DMS153 treated with DMSO at 0.1 percent for 48 hours (cell line): ENCODE results near the gene NPR1.
"Not testable (repeated sequence)": the region's sequence is repeated elsewhere in the genome, so short reads cannot be mapped to it uniquely, and the experiment has no call there.

Experiments used
- DNase-seq: peaks from one replicate; lab custom pipeline; 2025; ENCODE audit not compliant: unreplicated experiment; lab: John Stamatoyannopoulos, UW

The NPR1 gene

DNA sequence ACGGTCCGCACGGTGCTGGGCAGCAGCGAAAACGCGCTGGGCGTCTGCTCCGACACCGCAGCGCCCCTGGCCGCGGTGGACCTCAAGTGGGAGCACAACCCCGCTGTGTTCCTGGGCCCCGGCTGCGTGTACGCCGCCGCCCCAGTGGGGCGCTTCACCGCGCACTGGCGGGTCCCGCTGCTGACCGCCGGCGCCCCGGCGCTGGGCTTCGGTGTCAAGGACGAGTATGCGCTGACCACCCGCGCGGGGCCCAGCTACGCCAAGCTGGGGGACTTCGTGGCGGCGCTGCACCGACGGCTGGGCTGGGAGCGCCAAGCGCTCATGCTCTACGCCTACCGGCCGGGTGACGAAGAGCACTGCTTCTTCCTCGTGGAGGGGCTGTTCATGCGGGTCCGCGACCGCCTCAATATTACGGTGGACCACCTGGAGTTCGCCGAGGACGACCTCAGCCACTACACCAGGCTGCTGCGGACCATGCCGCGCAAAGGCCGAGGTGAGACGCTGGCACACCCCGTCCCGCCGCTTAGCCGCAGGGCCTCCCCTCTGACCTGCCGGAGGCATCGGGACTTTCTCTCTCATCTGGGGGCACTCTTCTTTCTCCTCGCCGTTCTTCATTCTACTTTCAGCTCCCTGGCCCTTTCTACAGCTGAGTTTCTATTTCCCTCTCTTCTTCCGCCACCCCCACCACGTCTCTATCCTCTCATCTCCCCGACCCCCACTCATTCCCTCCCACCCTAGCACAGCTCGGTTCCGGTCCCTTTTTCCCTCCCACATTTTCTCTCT lies 1.0 kb downstream of the NPR1 start:
- no peak for DNase-seq

DNA sequence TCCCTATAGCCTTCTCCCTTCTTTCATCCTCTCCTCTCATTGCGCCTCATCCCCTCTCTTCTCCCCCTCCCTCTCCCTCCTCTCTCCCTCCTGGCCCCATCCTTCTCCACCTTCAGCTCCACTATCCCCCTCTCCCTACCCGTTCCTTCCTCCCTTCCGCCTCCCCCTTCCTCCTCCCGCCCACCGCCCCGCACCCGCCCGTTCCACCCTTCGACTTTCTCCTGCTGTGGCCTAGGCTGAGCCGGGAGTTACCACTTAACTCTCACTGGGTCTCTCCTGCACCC lies 1.6 kb downstream of the NPR1 start:
- DNase-seq, result no peak

DNA sequence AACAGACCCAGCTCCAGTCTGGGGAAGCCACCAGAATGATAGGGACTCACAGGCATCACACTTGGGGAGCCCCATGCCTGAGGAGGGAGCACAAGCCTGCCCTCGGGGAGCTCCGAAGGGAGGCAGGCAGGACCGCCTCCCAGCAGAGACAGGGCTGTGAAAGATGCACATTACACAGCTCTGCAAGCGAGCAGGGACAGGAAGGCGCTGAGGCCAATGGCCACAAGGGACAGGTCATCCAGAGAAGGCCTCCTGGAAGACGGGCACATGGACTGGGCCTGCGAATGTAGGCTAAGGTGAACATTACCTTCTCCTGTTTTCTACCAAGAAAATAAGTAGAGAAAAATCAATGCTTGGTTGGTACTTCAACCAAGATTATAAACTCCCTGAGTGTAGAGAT lies 4.2 kb downstream of the NPR1 start:
- DNase-seq, result no peak

DNA sequence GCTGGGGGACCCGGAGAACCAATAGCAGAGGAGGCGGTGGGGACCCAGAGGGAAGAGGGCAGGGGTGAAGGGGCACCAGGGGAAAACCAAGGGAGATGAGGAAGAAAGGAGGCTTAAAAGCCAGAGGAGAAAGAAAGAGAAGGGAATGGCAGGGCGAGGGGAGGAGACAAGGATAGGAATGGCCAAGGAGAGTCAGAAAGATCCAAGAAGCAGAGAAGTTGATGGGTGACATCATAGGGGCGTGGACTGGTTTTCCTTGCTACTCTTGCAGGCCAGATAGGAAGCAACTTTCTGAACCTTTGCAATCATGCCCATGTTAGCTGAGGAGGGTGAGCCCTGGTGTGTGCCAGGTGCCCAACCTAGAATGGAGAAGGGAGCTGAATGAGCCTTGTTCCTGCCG lies 5.4 kb downstream of the NPR1 start:
- no peak for DNase-seq

DNA sequence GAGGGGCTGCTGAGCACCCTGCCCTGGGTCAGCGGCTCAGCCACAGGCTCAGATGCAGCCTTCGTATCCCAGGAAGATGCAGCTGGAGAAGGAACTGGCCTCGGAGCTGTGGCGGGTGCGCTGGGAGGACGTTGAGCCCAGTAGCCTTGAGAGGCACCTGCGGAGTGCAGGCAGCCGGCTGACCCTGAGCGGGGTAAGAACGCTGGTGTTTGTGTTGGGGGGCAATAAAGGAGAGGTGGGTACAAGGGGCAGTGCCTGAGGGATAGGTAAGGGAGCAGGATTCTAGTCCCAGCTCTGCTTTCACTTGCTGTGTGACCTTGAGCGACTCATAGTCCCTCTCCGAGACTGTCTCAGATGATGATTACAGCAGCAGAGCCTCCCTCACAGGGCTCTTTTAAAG lies 6.4 kb downstream of the NPR1 start:
- no peak for DNase-seq

DNA sequence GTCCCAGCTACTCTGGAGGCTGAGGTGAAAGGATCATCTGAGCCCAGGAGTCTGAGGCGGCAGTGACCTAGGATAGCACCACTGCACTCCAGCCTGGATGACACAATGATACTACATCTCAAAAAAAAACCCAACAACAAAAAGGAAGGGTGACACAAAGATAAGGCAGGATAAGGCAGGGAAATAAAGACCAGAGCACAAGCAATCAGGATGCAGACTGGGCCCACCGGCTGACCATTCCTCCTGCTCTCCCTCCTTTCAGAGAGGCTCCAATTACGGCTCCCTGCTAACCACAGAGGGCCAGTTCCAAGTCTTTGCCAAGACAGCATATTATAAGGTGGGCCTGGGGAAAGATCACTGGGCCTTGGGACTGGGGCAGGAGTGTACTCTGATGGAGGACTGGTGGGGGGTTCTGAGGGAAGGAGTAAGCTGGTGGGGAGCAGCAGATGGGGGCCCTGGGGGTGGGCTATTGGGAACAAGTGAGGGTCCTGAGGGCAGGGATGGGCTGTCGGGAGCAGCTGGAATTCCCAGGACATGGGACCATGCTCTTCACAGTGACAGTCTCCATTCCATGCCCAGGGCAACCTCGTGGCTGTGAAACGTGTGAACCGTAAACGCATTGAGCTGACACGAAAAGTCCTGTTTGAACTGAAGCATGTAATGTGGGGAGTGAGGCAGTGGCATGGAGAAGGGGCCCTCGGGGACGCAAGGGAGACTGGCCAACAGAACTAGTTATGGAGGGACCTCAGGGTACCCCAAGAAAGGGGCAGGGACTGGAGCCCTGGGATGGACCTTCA lies 7.3 kb downstream of the NPR1 start:
- DNase-seq, result no peak

DNA sequence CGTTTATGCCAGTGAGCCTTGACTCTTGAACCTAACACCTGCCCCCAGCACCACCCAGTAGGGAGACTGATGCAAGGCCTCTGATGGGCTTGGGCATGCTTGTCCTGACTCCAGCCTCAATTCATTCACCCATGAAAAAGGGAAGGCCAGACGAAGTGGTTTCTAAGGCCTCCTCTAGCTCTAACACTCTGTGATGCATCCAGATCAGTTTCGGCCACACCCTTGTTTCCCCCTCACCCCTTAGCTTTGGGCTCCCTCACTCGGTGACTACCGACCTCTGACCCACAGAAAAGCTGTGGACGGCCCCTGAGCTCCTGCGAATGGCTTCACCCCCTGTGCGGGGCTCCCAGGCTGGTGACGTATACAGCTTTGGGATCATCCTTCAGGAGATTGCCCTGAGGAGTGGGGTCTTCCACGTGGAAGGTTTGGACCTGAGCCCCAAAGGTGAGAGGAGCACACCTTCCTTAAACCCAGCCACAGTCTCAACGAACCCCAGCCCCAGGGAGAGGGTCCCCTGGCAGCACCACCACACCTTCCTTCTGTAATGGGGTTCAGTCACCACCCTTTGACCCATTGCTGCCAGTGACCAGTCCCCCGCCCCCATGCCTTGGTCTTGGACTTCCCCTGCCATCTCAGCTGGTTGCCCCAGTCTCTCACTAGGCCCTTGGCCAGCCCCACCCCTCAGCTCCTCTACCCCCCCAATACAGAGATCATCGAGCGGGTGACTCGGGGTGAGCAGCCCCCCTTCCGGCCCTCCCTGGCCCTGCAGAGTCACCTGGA lies 9.0 kb downstream of the NPR1 start:
- no peak for DNase-seq

DNA sequence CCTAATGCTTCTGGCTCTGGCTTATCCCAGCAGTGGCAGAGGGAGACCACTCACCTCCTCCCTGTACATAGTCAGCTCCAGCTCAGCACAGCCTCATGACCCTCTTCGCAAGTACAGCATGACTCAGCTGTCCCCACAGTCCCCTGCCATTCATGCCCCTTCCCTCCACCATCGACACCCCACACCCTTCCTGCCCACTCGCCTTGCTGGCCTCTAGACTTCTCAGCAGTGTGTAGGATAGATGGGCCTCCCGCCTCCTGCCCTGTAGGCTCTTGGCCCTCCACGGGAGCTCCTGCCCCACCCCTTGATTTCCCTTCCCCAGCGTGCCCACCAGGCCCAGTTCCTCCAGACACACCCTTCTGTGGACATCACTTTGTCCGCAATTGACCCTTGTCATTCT lies 9.8 kb downstream of the NPR1 start:
- DNase-seq, result no peak

DNA sequence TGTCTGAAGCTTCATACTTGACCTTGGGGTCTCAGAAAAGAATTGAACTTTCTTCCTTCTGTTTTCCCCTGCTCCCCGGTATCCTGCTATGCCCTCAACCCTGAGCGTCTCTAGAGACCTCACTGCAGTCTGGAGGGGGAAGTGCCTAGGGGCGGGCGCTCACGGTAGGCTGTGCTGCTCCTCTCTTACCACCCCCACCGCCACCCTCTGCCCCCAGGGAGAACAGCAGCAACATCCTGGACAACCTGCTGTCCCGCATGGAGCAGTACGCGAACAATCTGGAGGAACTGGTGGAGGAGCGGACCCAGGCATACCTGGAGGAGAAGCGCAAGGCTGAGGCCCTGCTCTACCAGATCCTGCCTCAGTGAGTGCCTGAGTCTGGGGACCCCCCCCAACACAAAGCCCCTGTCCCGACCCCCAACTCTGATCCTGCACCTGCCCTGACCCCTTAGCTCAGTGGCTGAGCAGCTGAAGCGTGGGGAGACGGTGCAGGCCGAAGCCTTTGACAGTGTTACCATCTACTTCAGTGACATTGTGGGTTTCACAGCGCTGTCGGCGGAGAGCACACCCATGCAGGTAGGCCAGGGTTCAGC lies 10.3 kb downstream of the NPR1 start:
- no peak for DNase-seq

DNA sequence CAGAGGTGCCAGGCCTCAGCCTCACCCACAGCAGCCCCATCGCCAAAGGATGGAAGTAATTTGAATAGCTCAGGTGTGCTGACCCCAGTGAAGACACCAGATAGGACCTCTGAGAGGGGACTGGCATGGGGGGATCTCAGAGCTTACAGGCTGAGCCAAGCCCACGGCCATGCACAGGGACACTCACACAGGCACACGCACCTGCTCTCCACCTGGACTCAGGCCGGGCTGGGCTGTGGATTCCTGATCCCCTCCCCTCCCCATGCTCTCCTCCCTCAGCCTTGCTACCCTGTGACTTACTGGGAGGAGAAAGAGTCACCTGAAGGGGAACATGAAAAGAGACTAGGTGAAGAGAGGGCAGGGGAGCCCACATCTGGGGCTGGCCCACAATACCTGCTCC lies 15.0 kb downstream of the NPR1 start:
- DNase-seq, result no peak

DNA sequence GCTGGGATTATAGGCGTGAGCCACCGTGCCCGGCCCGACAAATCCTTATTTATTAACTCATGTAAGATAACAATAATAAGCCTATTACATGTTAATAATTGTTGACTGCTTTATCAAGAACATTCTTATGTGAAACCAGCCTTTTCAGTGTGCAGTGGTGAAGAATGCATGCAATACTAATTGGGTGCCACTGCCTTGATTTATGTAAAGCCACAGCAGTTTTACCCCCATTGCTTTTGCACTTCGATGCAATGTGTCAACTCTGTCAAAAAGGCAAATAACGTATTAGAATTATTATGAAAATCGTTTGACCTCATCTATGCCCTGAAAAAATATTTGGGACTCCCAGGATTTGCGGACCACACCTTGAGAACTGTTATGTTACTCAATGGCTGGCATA lies 18.3 kb downstream of the NPR1 start:
- DNase-seq, result no peak

DNA sequence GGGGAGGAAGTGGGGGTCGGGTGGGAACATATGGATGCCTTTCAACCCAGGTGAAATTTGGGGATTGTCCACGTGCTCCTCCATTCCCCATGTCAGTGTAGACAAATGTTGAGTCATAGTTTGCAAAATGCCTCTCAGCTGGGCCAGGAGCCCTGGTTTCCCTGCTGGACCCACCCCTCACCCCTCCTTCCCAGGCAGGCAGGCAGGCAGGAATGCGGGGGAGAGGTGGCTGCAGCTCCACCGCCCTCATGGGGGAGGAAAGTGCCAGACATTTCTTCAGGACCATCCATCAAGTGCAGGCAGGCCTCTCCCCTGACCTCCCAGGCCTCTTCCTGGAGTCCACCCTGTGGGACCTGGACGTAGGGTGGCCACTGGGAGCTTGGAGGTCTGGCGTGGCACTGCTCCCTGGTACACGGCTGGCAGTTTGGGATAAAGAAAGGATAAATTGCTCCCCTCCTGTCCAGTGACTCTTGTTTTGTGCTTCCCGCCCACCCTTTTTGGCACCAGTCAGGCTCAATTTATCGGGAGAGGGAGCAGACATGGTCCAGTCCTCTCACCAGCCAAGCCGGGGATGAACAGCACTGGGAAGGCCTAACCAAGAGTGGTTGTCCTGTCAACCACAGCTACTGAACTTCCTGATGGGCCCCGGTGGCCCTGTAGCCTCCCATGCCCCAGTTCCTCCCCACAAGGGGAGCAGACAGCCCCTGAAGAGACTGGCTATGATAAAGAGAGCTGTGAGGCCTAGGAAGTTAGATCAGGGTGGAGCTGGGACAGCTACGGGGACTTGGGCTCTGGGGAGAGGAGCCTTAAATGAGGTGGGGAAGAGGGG lies 18.9 kb downstream of the NPR1 start:
- DNase-seq, result no peak

DNA sequence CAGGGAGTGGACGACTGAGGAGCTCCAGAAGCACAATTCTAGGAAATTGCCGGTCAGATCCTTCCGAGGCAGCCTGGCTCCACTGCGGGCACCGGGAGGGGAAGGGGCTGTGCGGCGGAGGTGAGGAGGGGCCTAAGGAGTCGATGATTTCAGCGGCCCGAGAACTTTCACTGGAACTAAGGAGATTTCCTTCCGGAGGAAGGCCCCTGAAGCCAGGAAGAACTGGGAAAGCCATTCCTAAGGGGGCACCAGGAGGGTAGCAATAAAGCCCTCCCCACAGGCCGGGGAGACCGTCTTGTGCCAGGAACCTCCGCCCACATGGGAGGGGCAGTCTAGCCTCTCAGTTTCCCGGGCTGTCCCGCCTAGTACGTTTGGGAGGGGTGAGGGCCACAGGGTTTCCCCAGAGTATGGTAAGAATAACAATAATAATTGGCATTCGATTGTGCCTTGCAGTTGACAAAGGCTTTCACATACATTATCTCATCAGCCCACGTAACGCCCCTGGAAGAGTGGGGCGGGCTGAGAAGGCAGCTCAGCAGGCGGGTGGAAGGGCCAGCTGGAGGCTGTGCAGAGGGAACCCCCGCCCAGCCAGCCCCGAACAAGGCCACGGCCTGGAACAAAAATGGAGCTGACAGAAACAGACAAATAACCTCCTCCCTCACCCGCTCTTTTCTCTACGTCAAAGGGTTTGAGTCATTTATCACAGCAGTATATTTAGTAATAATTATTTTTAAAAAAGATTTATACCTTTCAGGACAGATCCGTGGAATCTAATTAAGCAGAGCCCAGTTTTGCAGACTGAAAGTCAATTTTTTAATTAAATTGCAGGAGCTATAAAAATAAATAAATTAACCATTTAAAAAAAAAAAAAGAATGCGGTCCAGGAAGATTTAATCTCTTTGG lies 19.8 kb downstream of the NPR1 start:
- DNase-seq, result no peak

DNA sequence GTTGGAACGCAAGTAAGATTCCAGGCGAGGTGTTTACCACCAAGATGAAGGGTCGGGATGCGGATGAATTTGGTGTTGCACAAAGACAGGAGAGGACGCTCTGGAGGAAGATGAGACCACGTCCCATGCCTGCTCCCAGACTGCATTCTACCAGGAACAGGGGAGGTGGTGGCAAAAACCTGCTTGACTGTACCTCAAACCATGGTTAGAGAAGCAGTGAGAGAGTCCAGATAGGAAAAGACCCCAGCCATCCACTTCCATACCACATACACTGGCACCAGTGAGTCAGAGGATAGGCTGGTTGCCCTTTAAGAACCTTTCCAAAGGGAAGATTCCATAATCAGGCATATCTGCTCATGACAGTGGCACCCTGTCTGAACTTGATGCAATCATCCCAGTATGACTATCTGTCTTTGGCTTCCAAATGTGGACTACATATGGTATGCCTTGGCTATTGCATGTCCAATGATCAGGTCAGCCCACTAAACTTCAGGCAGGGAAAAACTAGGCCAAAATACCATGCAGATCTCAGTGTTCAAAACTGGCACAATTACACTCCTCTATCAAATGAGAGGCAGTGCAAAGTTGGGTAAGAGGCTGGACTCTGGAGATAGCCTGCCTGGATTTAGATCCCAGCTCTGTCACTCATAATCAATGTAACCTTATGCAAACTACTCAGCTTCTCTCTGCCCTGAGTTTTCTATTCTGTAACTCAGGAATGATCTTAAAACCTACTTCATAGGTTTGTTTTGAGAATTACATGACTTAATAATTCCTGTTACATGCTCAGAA lies 20.6 kb downstream of the NPR1 start:
- DNase-seq, result no peak

DNA sequence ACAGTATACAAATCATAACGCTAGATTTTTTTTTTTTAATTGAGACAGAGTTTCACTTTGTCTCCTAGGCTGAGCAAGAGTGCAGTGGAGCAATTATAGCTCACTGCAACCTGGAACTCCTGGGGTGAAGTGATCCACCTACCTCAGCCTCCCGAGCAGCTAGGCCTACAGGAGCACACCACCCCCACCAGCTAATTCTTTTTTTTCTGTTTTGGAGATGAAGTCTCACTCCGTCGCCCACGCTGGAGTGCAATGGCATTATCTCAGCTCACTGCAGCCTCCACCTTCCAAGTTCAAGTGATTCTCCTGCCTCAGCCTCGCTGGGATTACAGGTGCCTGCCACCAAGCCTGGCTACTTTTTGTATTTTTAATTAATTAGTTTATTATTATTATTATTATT lies 21.3 kb downstream of the NPR1 start:
- DNase-seq, result no peak

DNA sequence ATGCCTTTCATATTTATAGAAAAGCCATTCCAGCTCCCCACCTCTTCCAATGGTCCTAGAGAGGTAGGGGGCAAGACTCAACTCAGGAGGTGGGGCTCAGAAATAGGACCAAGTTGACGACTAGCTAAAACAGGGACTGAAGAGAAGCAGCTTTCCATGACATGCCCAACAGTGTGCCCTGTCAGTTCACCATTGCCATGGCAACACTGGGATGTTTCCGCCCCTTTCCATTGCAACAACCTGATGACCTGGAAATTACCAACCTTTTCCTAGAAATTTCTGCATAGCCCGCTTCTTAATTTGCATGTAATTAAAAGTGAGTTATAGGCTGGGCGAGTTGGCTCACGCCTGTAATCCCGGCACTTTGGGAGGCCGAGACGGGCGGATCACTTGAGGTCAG lies 27.0 kb downstream of the NPR1 start:
- DNase-seq, result no peak

DNA sequence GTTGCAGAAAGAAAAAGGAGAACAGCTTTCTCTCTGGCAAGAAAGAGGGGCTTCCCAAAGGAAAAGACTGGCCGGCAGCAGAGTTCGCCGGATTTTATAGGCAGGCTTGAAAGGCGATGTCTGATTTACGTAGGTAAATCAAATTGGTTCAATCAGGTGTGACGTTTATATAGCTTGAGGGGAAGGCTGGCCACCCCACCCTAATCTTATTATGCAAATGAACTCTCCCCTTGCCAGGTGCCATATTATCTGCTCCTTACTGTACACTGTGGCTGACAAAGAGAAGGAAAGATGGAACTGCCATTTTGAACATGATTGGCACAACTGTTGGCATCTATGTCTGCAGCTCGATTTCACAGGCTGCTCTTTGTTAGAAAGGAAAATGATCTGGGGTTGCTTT lies 32.5 kb downstream of the NPR1 start:
- DNase-seq, result no peak

DNA sequence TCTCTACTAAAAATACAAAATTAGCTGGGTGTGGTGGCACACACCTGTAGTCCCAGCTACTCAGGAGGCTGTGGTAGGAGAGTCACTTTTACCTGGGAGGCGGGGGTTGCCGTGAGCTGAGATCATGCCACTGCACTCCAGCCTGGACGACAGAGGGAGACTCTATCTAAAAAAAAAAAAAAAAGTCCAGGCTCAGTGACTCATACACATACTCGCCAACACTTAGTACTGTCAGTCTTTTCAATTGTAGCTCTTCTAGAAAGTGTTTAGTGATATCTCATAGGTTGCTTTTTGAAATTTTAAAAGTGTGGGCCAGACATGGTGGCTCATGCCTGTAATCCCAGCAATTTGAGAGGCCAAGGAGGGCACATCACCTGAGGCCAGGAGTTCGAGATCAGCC lies 37.7 kb downstream of the NPR1 start:
- not testable (repeated sequence) for DNase-seq

DNA sequence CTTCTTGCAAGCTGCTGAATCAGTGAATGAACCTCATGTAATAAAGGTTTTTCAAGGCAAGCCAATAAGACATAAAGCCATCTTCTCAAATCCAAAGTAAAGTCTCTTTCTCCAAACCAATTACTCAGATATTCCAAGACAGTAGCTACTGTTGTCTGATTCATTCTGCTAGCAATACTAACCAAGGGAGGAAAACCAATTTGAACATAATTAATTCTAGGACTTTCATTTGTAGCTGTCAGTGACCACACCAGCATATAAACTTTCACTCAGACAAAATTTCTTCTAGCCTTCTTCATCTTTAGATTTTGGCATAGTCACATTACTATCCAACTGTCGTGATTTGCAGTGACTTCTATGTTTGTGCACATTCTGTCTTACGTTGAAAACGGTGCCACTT lies 38.8 kb downstream of the NPR1 start:
- DNase-seq, result no peak
